A673 (cell line): ENCODE data around the gene NOS1AP. TPM values are rescaled to one million over a fixed set of nuclear protein-coding genes. Genes with fewer than 3 reads are reported as not detected.

Experiments
- BruUV-seq: library from RNA; stranded (reverse); fragments of 400-500 nt; replicated peaks from 2 replicates; lab custom pipeline; 2021; lab: Mats Ljungman, UMichigan
- CTCF ChIA-PET: fragments of 300-600 bp; sonication (Branson Sonifier 250); formaldehyde crosslinking; loops from one replicate; lab custom pipeline; 2022; ENCODE audit warnings: antibody characterized with exemption; lab: Charles Lee
- POLR2A ChIA-PET: fragments of 300-600 bp; sonication (Branson Sonifier 250); formaldehyde crosslinking; loops from one replicate; lab custom pipeline; 2022; ENCODE audit warnings: antibody characterized with exemption; ENCODE audit not compliant: low non-redundant PET; lab: Charles Lee
- DNase-seq: peaks from one replicate; pipeline ENCODE4 v3.0.0-alpha.2; 2015; ENCODE audit warnings: low spot score
- H3K27ac ChIP-seq: fragments of 200-600 bp; sonication (generic); 2 replicates; pipeline ENCODE4 v1.5.1; 2016; ENCODE audit warnings: mixed run types, low read depth, mild to moderate bottlenecking, mixed read lengths, antibody characterized with exemption, low read length; ENCODE audit not compliant: poor library complexity, severe bottlenecking
- H3K27me3 ChIP-seq: fragments of 200-600 bp; sonication (generic); replicated peaks from 2 replicates; pipeline ENCODE4 v1.6.1; 2017; ENCODE audit warnings: mixed run types, low read depth, mild to moderate bottlenecking, mixed read lengths, antibody characterized with exemption, low read length; ENCODE audit not compliant: insufficient read depth, poor library complexity
- H3K36me3 ChIP-seq: fragments of 200-600 bp; sonication (generic); 2 replicates; pipeline ENCODE4 v1.6.1; 2016; ENCODE audit warnings: mixed run types, mild to moderate bottlenecking, mixed read lengths, antibody characterized with exemption, low read length; ENCODE audit not compliant: insufficient read depth, poor library complexity, severe bottlenecking
- H3K4me1 ChIP-seq: fragments of 200-600 bp; sonication (generic); 2 replicates; pipeline ENCODE4 v1.6.1; 2017; ENCODE audit warnings: mixed run types, mild to moderate bottlenecking, mixed read lengths, antibody characterized with exemption, low read length; ENCODE audit not compliant: insufficient read depth, poor library complexity, severe bottlenecking
- H3K4me3 ChIP-seq: fragments of 200-600 bp; sonication (generic); 2 replicates; pipeline ENCODE4 v1.5.1; 2016; ENCODE audit warnings: low read depth, mixed run types, mild to moderate bottlenecking, mixed read lengths, low read length; ENCODE audit not compliant: poor library complexity, severe bottlenecking
- H3K9me3 ChIP-seq: fragments of 200-600 bp; sonication (generic); 2 replicates; pipeline ENCODE4 v1.6.1; 2016; ENCODE audit warnings: mixed run types, low read depth, mild to moderate bottlenecking, mixed read lengths, antibody characterized with exemption, low read length; ENCODE audit not compliant: poor library complexity, severe bottlenecking
- EZH2 ChIP-seq: fragments of 200-600 bp; sonication (generic); IDR thresholded peaks from 2 replicates; pipeline ENCODE4 v1.6.1; 2017; ENCODE audit warnings: borderline replicate concordance, low read depth, mild to moderate bottlenecking, mixed read lengths, antibody characterized with exemption, low read length; ENCODE audit not compliant: poor library complexity, severe bottlenecking
- intact Hi-C: fragments of 100-400 bp; cut with micrococcal nuclease; formaldehyde crosslinking; loops from one replicate; pipeline ENCODE4 v1.10.0; 2022; ENCODE audit not compliant: unreplicated experiment
- total RNA-seq: library from RNA; stranded (reverse); gene quantifications from 2 replicates; pipeline ENCODE4 v1.2.3, GENCODE V29; 2021
- TF ChIP-seq, protein P1 (sequence below): fragments of 300-800, 200-600 bp; sonication (generic); conservative IDR thresholded peaks from 2 replicates; pipeline ENCODE4 v1.5.1; 2017; ENCODE audit warnings: low read depth, mild to moderate bottlenecking, antibody characterized with exemption, low read length, moderate library complexity, mixed read lengths

The NOS1AP gene
- total RNA-seq, 1 experiment from 2014 or later, result 28.0 TPM

- intact Hi-C loops, result no loop called here
- POLR2A ChIA-PET, result no interaction called here
- H3K27ac ChIP-seq, result no peak overlapping the region
Measured at GRCh38 chr1:162068301-162068700, 1.2 kb upstream of the NOS1AP start.

DNA sequence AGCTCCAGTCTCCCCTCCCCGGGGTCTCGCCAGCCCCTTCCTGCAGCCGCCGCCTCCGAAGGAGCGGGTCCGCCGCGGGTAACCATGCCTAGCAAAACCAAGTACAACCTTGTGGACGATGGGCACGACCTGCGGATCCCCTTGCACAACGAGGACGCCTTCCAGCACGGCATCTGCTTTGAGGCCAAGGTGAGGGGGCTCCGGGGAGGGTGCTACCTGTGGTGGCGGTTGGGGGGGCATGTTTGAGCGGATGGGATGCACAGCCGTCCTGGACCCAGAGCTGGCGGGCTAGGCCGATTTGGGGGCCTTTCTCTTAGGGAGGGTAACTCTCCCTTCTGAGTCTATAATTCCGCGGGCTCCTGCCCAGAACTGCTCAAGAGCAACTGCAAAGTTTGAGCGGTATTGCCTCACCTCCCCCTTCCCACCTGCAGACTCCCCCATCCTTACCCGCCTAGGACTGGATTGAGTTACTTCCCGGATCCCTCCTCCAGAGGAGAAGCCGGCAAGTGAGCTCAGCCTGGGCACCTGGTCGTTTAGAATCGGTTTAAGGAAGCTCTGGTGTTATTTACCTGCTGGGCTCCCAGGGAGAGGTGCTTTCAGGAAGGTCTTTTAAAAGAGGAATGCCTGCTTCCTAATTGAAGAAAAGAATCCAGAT lies 730 bp downstream of the NOS1AP start:
- POLR2A ChIA-PET, result interaction anchor here (0.6 kb wide), 2 partner anchors 75 to 147 kb away, joined by 3 to 5 read pairs; no protein-coding TSS in a partner anchor
- Histone ChIP-seq H3K4me3 (peak overlapping the region; percentile 80), H3K27me3 (no peaks in the 10 kb centered on the region), H3K9me3 (no peaks in the 10 kb centered on the region), H3K36me3 (peaks cover 18% of the 10 kb centered on the region), H3K4me1 (peaks cover 32% of the 10 kb centered on the region), H3K27ac (peak overlapping the region; percentile 77)
- no TSS peak for BruUV-seq
- no peak for TF ChIP-seq EZH2
- TF ChIP-seq, protein P1, sequence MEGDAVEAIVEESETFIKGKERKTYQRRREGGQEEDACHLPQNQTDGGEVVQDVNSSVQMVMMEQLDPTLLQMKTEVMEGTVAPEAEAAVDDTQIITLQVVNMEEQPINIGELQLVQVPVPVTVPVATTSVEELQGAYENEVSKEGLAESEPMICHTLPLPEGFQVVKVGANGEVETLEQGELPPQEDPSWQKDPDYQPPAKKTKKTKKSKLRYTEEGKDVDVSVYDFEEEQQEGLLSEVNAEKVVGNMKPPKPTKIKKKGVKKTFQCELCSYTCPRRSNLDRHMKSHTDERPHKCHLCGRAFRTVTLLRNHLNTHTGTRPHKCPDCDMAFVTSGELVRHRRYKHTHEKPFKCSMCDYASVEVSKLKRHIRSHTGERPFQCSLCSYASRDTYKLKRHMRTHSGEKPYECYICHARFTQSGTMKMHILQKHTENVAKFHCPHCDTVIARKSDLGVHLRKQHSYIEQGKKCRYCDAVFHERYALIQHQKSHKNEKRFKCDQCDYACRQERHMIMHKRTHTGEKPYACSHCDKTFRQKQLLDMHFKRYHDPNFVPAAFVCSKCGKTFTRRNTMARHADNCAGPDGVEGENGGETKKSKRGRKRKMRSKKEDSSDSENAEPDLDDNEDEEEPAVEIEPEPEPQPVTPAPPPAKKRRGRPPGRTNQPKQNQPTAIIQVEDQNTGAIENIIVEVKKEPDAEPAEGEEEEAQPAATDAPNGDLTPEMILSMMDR, result no peak
- no peak for DNase-seq
- intact Hi-C loops, result loop anchor here (5.0 kb wide), 1 partner anchor 72 kb away; no protein-coding TSS in a partner anchor
- CTCF ChIA-PET, result interaction anchor here (1.6 kb wide), 1 partner anchor 160 kb away, joined by 5 read pairs; no protein-coding TSS in a partner anchor

More at GRCh38 chr1:162068301-162068700, 1.2 kb upstream of the NOS1AP start:
- no peaks in the 10 kb centered on the region for H3K9me3 ChIP-seq
- H3K27me3 ChIP-seq, result no peaks in the 10 kb centered on the region
- TF ChIP-seq, protein P1, result no peak
- no peak for TF ChIP-seq EZH2
- H3K4me3 ChIP-seq, result no peak overlapping the region
- H3K4me1 ChIP-seq, result peaks cover 43% of the 10 kb centered on the region
- DNase-seq, result no peak
- BruUV-seq, result no TSS peak
- CTCF ChIA-PET, result no interaction called here
- no peaks in the 10 kb centered on the region for H3K36me3 ChIP-seq

- ChIA-PET CTCF (no interaction called here), POLR2A (interaction anchor here (0.6 kb wide), 1 partner anchor 75 kb away, joined by 5 read pairs; no protein-coding TSS in a partner anchor)
- Histone ChIP-seq H3K36me3 (peaks cover 18% of the 10 kb centered on the region), H3K27ac (no peak overlapping the region), H3K27me3 (no peaks in the 10 kb centered on the region), H3K4me1 (peaks cover 30% of the 10 kb centered on the region), H3K9me3 (no peaks in the 10 kb centered on the region), H3K4me3 (peak overlapping the region; percentile 80)
- intact Hi-C loops, result loop anchor here (5.0 kb wide), 1 partner anchor 71 kb away; no protein-coding TSS in a partner anchor
- TF ChIP-seq, protein P1, result no peak
- TF ChIP-seq EZH2, result no peak
- BruUV-seq, result no TSS peak
- no peak for DNase-seq
Measured at GRCh38 chr1:162070825-162071224, 1.3 kb downstream of the NOS1AP start.
